Neural cell (in vitro differentiated cells): Measurements from ENCODE around the gene TFEB. TPM values are rescaled to one million over a fixed set of nuclear protein-coding genes. Genes with fewer than 3 reads are reported as not detected.

Experiments
- H2AFZ ChIP-seq: fragments of 200-600, 300-800 bp; sonication (generic), shearing (Covaris generic); 2 replicates; pipeline ENCODE4 v1.6.0; 2014; ENCODE audit warnings: low read depth, mild to moderate bottlenecking, antibody characterized with exemption, low read length, moderate library complexity
- H3F3A ChIP-seq: fragments of 200-600 bp; shearing (Covaris generic); 2 replicates; pipeline ENCODE4 v1.6.1; 2016; ENCODE audit warnings: mild to moderate bottlenecking, moderate library complexity, mixed read lengths, antibody characterized with exemption, low read length; ENCODE audit not compliant: insufficient read depth, poor library complexity, severe bottlenecking
- H3K27ac ChIP-seq: fragments of 200-600, 300-800 bp; sonication (generic), shearing (Covaris generic); 2 replicates; pipeline ENCODE4 v1.5.1; 2014; ENCODE audit warnings: mild to moderate bottlenecking, low read length, moderate library complexity
- H3K27me3 ChIP-seq: fragments of 300-800, 200-600 bp; sonication (generic), shearing (Covaris generic); 2 replicates; pipeline ENCODE4 v1.6.0; 2014; ENCODE audit warnings: mild to moderate bottlenecking, low read depth, low read length, moderate library complexity; ENCODE audit not compliant: insufficient read depth
- H3K36me3 ChIP-seq: fragments of 300-800, 200-600 bp; sonication (generic), shearing (Covaris generic); 2 replicates; pipeline ENCODE4 v1.5.1; 2014; ENCODE audit warnings: mild to moderate bottlenecking, antibody characterized with exemption, low read length, moderate library complexity; ENCODE audit not compliant: insufficient read depth
- H3K4me2 ChIP-seq: fragments of 300-800, 200-600 bp; sonication (generic), shearing (Covaris generic); 2 replicates; pipeline ENCODE4 v1.6.0; 2014; ENCODE audit warnings: mild to moderate bottlenecking, low read length
- H3K4me3 ChIP-seq: fragments of 300-800, 200-600 bp; sonication (generic), shearing (Covaris generic); 2 replicates; pipeline ENCODE4 v1.5.1; 2014; ENCODE audit warnings: mild to moderate bottlenecking, low read length, moderate library complexity
- H3K79me2 ChIP-seq: fragments of 200-600 bp; shearing (Covaris generic); replicated peaks from 2 replicates; pipeline ENCODE4 v1.6.0; 2014; ENCODE audit warnings: mild to moderate bottlenecking, low read length, moderate library complexity; ENCODE audit not compliant: insufficient read depth
- H3K9ac ChIP-seq: fragments of 300-800, 200-600 bp; sonication (generic), shearing (Covaris generic); 2 replicates; pipeline ENCODE4 v1.6.1; 2016; ENCODE audit warnings: mild to moderate bottlenecking, low read length, mixed read lengths
- H3K9me2 ChIP-seq: fragments of 200-600 bp; shearing (Covaris generic); 2 replicates; pipeline ENCODE4 v1.6.1; 2016; ENCODE audit warnings: mild to moderate bottlenecking, low read length, mixed read lengths; ENCODE audit not compliant: insufficient read depth
- H3K9me3 ChIP-seq: fragments of 200-600, 300-800 bp; sonication (generic), shearing (Covaris generic); 2 replicates; pipeline ENCODE4 v1.6.1; 2016; ENCODE audit warnings: mild to moderate bottlenecking, mixed run types, low read length, moderate library complexity, mixed read lengths
- H4K20me1 ChIP-seq: fragments of 200-600 bp; shearing (Covaris generic); 2 replicates; pipeline ENCODE4 v1.6.1; 2016; ENCODE audit warnings: mild to moderate bottlenecking, mixed run types; ENCODE audit not compliant: insufficient read depth
- CTCF ChIP-seq: fragments of 450-650 bp; IDR thresholded peaks from 2 replicates; pipeline ENCODE4 v1.5.1; 2014; ENCODE audit warnings: antibody characterized with exemption, mild to moderate bottlenecking, moderate library complexity; ENCODE audit not compliant: poor library complexity, severe bottlenecking
- EP300 ChIP-seq: fragments of 450-650 bp; conservative IDR thresholded peaks from 2 replicates; pipeline ENCODE4 v1.6.1; 2014; ENCODE audit warnings: antibody characterized with exemption, mild to moderate bottlenecking, moderate library complexity; ENCODE audit not compliant: poor library complexity, severe bottlenecking
- EZH2 ChIP-seq: fragments of 200-600, 300-800 bp; shearing (Covaris generic), sonication (generic); IDR thresholded peaks from 2 replicates; pipeline ENCODE4 v1.6.1; 2014; ENCODE audit warnings: antibody characterized with exemption, low read length, borderline replicate concordance, mild to moderate bottlenecking; ENCODE audit not compliant: insufficient read depth, poor library complexity, severe bottlenecking
- MXI1 ChIP-seq: fragments of 450-650 bp; conservative IDR thresholded peaks from 2 replicates; pipeline ENCODE4 v1.6.1; 2014; ENCODE audit warnings: antibody characterized with exemption, mild to moderate bottlenecking; ENCODE audit not compliant: poor library complexity, severe bottlenecking
- POLR2AphosphoS5 ChIP-seq: IDR thresholded peaks from 2 replicates; pipeline ENCODE4 v1.6.1; 2012
- RAD21 ChIP-seq: fragments of 450-650 bp; conservative IDR thresholded peaks from 2 replicates; pipeline ENCODE4 v1.6.1; 2014; ENCODE audit warnings: antibody characterized with exemption, mild to moderate bottlenecking, moderate library complexity
- REST ChIP-seq: IDR thresholded peaks from 2 replicates; pipeline ENCODE4 v1.6.1; 2012; ENCODE audit warnings: borderline replicate concordance
- SMC3 ChIP-seq: fragments of 450-650 bp; conservative IDR thresholded peaks from 2 replicates; pipeline ENCODE4 v1.6.1; 2014; ENCODE audit warnings: antibody characterized with exemption, mild to moderate bottlenecking, moderate library complexity; ENCODE audit not compliant: poor library complexity
- TAF1 ChIP-seq: IDR thresholded peaks from 2 replicates; pipeline ENCODE4 v1.6.1; 2012; ENCODE audit warnings: low read depth
- polyA plus RNA-seq: library from polyadenylated mRNA; depleted of rRNA; stranded (reverse); fragments of >200 nt; gene quantifications from 2 replicates; pipeline ENCODE4 v1.2.3, GENCODE V29; 2014

Gene TFEB
- polyA plus RNA-seq, 1 donor from 2014 or later = 0.24 TPM

- TF ChIP-seq POLR2AphosphoS5 (no peak), REST (no peak), TAF1 (no peak), CTCF (no peak), EZH2 (no peak), EP300 (no peak), RAD21 (no peak), MXI1 (no peak), SMC3 (no peak)
These were observed 10.7 kb upstream of the TFEB start for GRCh38 chr6:41746107-41746506.

GRCh38 chr6:41744236-41744787 is 8.9 kb upstream of the TFEB start:
- no peaks in the 10 kb centered on the region for H3K9me2 ChIP-seq
- no peaks in the 10 kb centered on the region for H3K9me3 ChIP-seq
- no peaks in the 10 kb centered on the region for H3F3A ChIP-seq
- H3K79me2 ChIP-seq = no peaks in the 10 kb centered on the region
- no peak overlapping the region for H3K4me3 ChIP-seq
- H3K27ac ChIP-seq = no peak overlapping the region
- TF ChIP-seq EP300 (no peak), RAD21 (no peak), MXI1 (no peak), EZH2 (no peak), SMC3 (no peak), CTCF (no peak), TAF1 (no peak), REST (no peak), POLR2AphosphoS5 (no peak)
- no peak overlapping the region for H3K4me2 ChIP-seq
- no peaks in the 10 kb centered on the region for H4K20me1 ChIP-seq
- no peak overlapping the region for H3K9ac ChIP-seq
- no peaks in the 10 kb centered on the region for H3K36me3 ChIP-seq
- H2AFZ ChIP-seq = no peak overlapping the region
- no peaks in the 10 kb centered on the region for H3K27me3 ChIP-seq

More at GRCh38 chr6:41746107-41746506, 10.7 kb upstream of the TFEB start:
- no peak overlapping the region for H3K27ac ChIP-seq
- H3K4me2 ChIP-seq = no peak overlapping the region
- no peak overlapping the region for H2AFZ ChIP-seq
- no peak overlapping the region for H3K9ac ChIP-seq
- H3K27me3 ChIP-seq = no peaks in the 10 kb centered on the region
- no peaks in the 10 kb centered on the region for H3K36me3 ChIP-seq
- no peak overlapping the region for H3K4me3 ChIP-seq
- no peaks in the 10 kb centered on the region for H3F3A ChIP-seq
- H4K20me1 ChIP-seq = no peaks in the 10 kb centered on the region
- H3K9me2 ChIP-seq = no peaks in the 10 kb centered on the region
- H3K9me3 ChIP-seq = no peaks in the 10 kb centered on the region
- H3K79me2 ChIP-seq = no peaks in the 10 kb centered on the region
